HCT116 (cell line): ENCODE results near the gene LPAR6. TPM values are rescaled to one million over a fixed set of nuclear protein-coding genes. Genes with fewer than 3 reads are reported as not detected.

Experiments used
- ATAC-seq: fragments of 200-7000 bp; cut with Tn5 transposase; 2 replicates; pipeline ENCODE4 v1.9.1; 2020; ENCODE audit warnings: mild to moderate bottlenecking, moderate library complexity
- BruUV-seq: library from RNA; stranded (reverse); fragments of 400-500 nt; replicated peaks from 2 replicates; lab custom pipeline; 2021; lab: Mats Ljungman, UMichigan
- CTCF ChIA-PET: fragments of 300-600 bp; sonication (Branson Sonifier 250); formaldehyde crosslinking; loops from one replicate; lab custom pipeline; 2021; ENCODE audit warnings: antibody characterized with exemption; lab: Charles Lee
- POLR2A ChIA-PET: fragments of 300-600, 350-600 bp; sonication (Branson Sonifier 250); formaldehyde crosslinking; loops from one replicate; lab custom pipeline; 2021; ENCODE audit warnings: antibody characterized with exemption; lab: Charles Lee
- RAD21 ChIA-PET, 2 experiments: fragments of 300-600 bp; sonication (Branson Sonifier 250); formaldehyde crosslinking; loops; one replicate each; lab custom pipeline; 2023; ENCODE audit warnings: low total read pairs in 2 of 2; ENCODE audit not compliant: uncharacterized antibody in 2 of 2, unreplicated experiment in 2 of 2, low non-redundant PET in 1 of 2; lab: Charles Lee
- DNase-seq: peaks from one replicate; pipeline ENCODE4 v3.0.0-alpha.2; 2010; ENCODE audit warnings: low read depth, low spot score
- H2AFZ ChIP-seq: fragments of 200-600 bp; shearing (Covaris generic), sonication (generic); 2 replicates; pipeline ENCODE4 v1.6.1; 2017; ENCODE audit warnings: low read depth, mixed run types, mixed read lengths, antibody characterized with exemption, low read length; ENCODE audit not compliant: poor library complexity, severe bottlenecking
- H3K27ac ChIP-seq: 2 replicates; pipeline ENCODE4 v1.5.1; 2012; ENCODE audit warnings: low read depth, low read length
- H3K27me3 ChIP-seq: fragments of 200-600 bp; sonication (generic); 2 replicates; pipeline ENCODE4 v1.6.1; 2016; ENCODE audit warnings: mixed run types, low read length, mixed read lengths; ENCODE audit not compliant: insufficient read depth
- H3K36me3 ChIP-seq, 2 experiments: fragments of 200-500 bp in 1 of 2; fragments of 200-600 bp in 1 of 2; sonication (Bioruptor generic) in 1 of 2; sonication (generic) in 1 of 2; 2 replicates each; pipeline versions ENCODE4 v1.5.1 to v1.6.1; 2014 to 2016; ENCODE audit warnings: low read length in 2 of 2, inconsistent platforms in 1 of 2, mixed read lengths in 1 of 2, mixed run types in 1 of 2; ENCODE audit not compliant: insufficient read depth in 2 of 2, control insufficient read depth in 1 of 2
- H3K4me1 ChIP-seq, 2 experiments: fragments of 200-600 bp in 1 of 2; sonication (generic) in 1 of 2; 2 replicates each; pipeline versions ENCODE4 v1.5.1 to v1.6.1; 2012 to 2017; ENCODE audit warnings: low read length in 2 of 2, inconsistent platforms in 1 of 2, mild to moderate bottlenecking in 1 of 2, mixed read lengths in 1 of 2, mixed run types in 1 of 2, moderate library complexity in 1 of 2; ENCODE audit not compliant: insufficient read depth in 2 of 2, control insufficient read depth in 1 of 2
- H3K4me2 ChIP-seq: fragments of 200-600 bp; sonication (generic); 2 replicates; pipeline ENCODE4 v1.6.1; 2017; ENCODE audit warnings: mixed run types, low read length, mixed read lengths
- H3K4me3 ChIP-seq, 2 experiments: fragments of 200-600 bp in 1 of 2; sonication (generic) in 1 of 2; replicated peaks in 1 of 2; 2 replicates each; pipeline ENCODE4 v1.5.1; 2011 to 2016; ENCODE audit warnings: low read length in 2 of 2, control low read depth in 1 of 2, low read depth in 1 of 2, mild to moderate bottlenecking in 1 of 2, mixed read lengths in 1 of 2, mixed run types in 1 of 2
- H3K79me2 ChIP-seq: fragments of 200-600 bp; sonication (generic); 2 replicates; pipeline ENCODE4 v1.6.1; 2017; ENCODE audit warnings: mild to moderate bottlenecking, mixed run types, low read length, moderate library complexity, mixed read lengths; ENCODE audit not compliant: insufficient read depth
- H3K9ac ChIP-seq: fragments of 200-600 bp; sonication (generic); 2 replicates; pipeline ENCODE4 v1.6.1; 2016; ENCODE audit warnings: low read length, mixed read lengths
- H3K9me2 ChIP-seq: fragments of 200-600 bp; sonication (generic), shearing (Covaris generic); 2 replicates; pipeline ENCODE4 v1.6.1; 2017; ENCODE audit warnings: mixed run types, mild to moderate bottlenecking, moderate library complexity; ENCODE audit not compliant: insufficient read depth
- H3K9me3 ChIP-seq, 2 experiments: fragments of 200-500 bp in 1 of 2; fragments of 200-600 bp in 1 of 2; sonication (Bioruptor generic) in 1 of 2; sonication (generic) in 1 of 2; 2 replicates each; pipeline ENCODE4 v1.6.1; 2014 to 2017; ENCODE audit warnings: low read length in 2 of 2, mixed read lengths in 2 of 2, inconsistent platforms in 1 of 2, low read depth in 1 of 2, mild to moderate bottlenecking in 1 of 2, mixed run types in 1 of 2, moderate library complexity in 1 of 2; ENCODE audit not compliant: control insufficient read depth in 1 of 2, insufficient read depth in 1 of 2
- H4K20me1 ChIP-seq: fragments of 200-600 bp; sonication (generic), shearing (Covaris generic); 2 replicates; pipeline ENCODE4 v1.6.1; 2017; ENCODE audit warnings: mixed run types, mild to moderate bottlenecking, moderate library complexity; ENCODE audit not compliant: insufficient read depth
- CBX3 ChIP-seq: IDR thresholded peaks from 2 replicates; pipeline ENCODE4 v1.6.1; 2012; ENCODE audit warnings: low read depth
- CEBPB ChIP-seq: IDR thresholded peaks from 2 replicates; pipeline ENCODE4 v1.6.1; 2012; ENCODE audit warnings: low read depth
- EZH2 ChIP-seq: fragments of 200-600 bp; sonication (generic); IDR thresholded peaks from 2 replicates; pipeline ENCODE4 v1.6.1; 2017; ENCODE audit warnings: antibody characterized with exemption, mixed run types
- EZH2phosphoT487 ChIP-seq: fragments of 200-600 bp; IDR thresholded peaks from 2 replicates; pipeline ENCODE4 v1.6.1; 2018; ENCODE audit warnings: antibody characterized with exemption, borderline replicate concordance
- MAX ChIP-seq: IDR thresholded peaks from 2 replicates; pipeline ENCODE4 v1.6.1; 2012
- POLR2AphosphoS5 ChIP-seq: IDR thresholded peaks from 2 replicates; pipeline ENCODE4 v1.6.1; 2011; ENCODE audit warnings: mild to moderate bottlenecking, low read depth, low read length, moderate library complexity
- SRF ChIP-seq: IDR thresholded peaks from 2 replicates; pipeline ENCODE4 v1.6.1; 2012; ENCODE audit warnings: low read depth
- TCF7L2 ChIP-seq: IDR thresholded peaks from 2 replicates; pipeline ENCODE4 v1.7.0; 2011; ENCODE audit warnings: borderline replicate concordance, inconsistent platforms; ENCODE audit not compliant: insufficient read depth, insufficient read length; ENCODE audit errors: extremely low read depth
- ZBTB33 ChIP-seq: IDR thresholded peaks from 2 replicates; pipeline ENCODE4 v1.6.1; 2011; ENCODE audit warnings: mild to moderate bottlenecking, low read length, moderate library complexity; ENCODE audit not compliant: insufficient replicate concordance; ENCODE audit errors: extremely low read depth
- ZFX ChIP-seq: fragments of 450-650 bp; IDR thresholded peaks from 2 replicates; pipeline ENCODE4 v1.6.1; 2017
- ZNF274 ChIP-seq: fragments of 200-500 bp; sonication (Bioruptor generic); IDR thresholded peaks from 2 replicates; pipeline ENCODE4 v1.6.1; 2014; ENCODE audit warnings: mild to moderate bottlenecking, low read depth, low read length, inconsistent platforms
- intact Hi-C: fragments of 100-400 bp; cut with micrococcal nuclease; formaldehyde crosslinking; loops from 2 replicates; pipeline ENCODE4 v1.10.0; 2022
- total RNA-seq: library from RNA; stranded (reverse); gene quantifications from one replicate; pipeline ENCODE4 v1.2.1, GENCODE V29; 2021; ENCODE audit not compliant: unreplicated experiment

LPAR6 gene
- total RNA-seq, 1 experiment from 2014 or later: 0.12 TPM

DNA sequence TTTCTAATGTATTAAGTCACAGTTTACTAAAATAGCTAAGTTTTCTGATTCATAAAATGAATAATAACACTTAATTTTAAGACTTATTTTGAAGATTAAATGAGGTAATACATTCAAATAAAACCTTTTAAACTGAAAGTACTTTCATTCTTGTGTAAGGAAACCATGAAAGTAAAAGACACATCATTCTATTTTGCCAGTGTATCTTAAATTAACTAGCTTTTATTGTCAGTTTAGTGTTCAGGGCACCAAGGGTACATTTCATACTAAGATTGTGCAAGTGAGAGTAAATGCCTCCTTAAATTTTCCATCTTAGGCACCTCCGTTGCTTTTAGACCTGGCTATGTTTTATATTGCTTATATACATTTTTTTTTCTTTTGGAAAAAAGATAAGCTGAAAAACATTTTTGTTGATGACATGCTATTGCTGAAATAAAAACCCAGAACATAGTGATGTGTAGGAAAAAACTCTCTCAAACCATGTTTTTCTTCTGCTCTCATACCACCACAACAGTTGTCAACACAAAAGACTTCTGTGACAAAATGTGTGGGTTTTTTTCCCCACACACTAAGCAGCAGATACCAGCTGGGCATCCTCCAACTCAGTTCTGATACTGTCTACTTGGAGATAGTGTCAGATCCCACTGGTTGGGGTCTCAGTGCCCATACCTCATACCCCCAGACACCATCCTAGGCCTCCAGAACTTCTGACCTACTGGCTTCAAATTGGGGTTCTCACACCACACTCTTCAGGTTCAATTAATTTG is 30.7 kb upstream of the LPAR6 start:
- ATAC-seq (no peak), DNase-seq (no peak)
- BruUV-seq: no TSS peak
- no peak overlapping the region for H3K4me3 ChIP-seq
- no peaks in the 10 kb centered on the region for H3K27me3 ChIP-seq
- RAD21 ChIA-PET: no interaction called here
- H3K27ac ChIP-seq: no peak overlapping the region
- peaks cover 0 to 5% of the 10 kb centered on the region in 2 experiments; a peak in 2 of 4 replicates for H3K4me1 ChIP-seq
- POLR2A ChIA-PET: no interaction called here
- no peak overlapping the region for H3K4me2 ChIP-seq
- H3K9ac ChIP-seq: no peak overlapping the region
- no peak for TF ChIP-seq SRF
- no peak for TF ChIP-seq POLR2AphosphoS5
- TF ChIP-seq MAX: no peak
- TF ChIP-seq CBX3: no peak
- no peak for TF ChIP-seq EZH2
- no peak for TF ChIP-seq CEBPB
- no peak for TF ChIP-seq ZNF274
- TF ChIP-seq ZBTB33: no peak
- TF ChIP-seq TCF7L2: no peak
- no peak for TF ChIP-seq EZH2phosphoT487
- TF ChIP-seq ZFX: no peak
- no peaks in the 10 kb centered on the region for H3K9me3 ChIP-seq
- H2AFZ ChIP-seq: no peak overlapping the region
- no peaks in the 10 kb centered on the region for H4K20me1 ChIP-seq
- CTCF ChIA-PET: no interaction called here
- intact Hi-C loops: no loop called here
- no peaks in the 10 kb centered on the region for H3K9me2 ChIP-seq
- no peaks in the 10 kb centered on the region for H3K79me2 ChIP-seq
- H3K36me3 ChIP-seq: no peaks in the 10 kb centered on the region
